VCaP (cell line): Measurements from ENCODE around the gene IFT27.

Experiments used
- H3K27ac ChIP-seq: fragments of 450-650 bp; 2 replicates; pipeline ENCODE4 v1.5.1; 2017
- TF ChIP-seq, protein P1 (sequence below): fragments of 450-650 bp; conservative IDR thresholded peaks from 2 replicates; pipeline ENCODE4 v1.5.1; 2017; ENCODE audit warnings: mild to moderate bottlenecking, moderate library complexity

The IFT27 gene

DNA sequence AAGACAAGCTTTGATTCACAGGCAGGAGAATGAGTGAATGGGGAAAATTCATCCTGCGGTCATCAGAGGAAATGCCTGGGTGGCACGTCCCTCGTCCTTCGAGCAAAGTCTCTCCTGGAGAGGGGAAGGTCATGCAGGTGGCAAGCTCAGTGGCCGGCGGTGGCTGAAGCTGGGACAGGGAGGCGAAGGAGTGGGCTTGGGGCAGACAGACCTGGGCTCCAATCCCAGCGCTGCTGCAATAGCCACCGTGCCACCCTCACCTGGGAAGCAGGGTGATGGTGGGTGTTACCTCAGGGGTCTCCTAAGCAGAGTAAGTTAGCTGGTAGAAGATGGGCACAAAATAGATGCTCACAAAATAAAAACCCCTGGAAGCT, 49.9 kb downstream of the IFT27 start:
- TF ChIP-seq, protein P1, sequence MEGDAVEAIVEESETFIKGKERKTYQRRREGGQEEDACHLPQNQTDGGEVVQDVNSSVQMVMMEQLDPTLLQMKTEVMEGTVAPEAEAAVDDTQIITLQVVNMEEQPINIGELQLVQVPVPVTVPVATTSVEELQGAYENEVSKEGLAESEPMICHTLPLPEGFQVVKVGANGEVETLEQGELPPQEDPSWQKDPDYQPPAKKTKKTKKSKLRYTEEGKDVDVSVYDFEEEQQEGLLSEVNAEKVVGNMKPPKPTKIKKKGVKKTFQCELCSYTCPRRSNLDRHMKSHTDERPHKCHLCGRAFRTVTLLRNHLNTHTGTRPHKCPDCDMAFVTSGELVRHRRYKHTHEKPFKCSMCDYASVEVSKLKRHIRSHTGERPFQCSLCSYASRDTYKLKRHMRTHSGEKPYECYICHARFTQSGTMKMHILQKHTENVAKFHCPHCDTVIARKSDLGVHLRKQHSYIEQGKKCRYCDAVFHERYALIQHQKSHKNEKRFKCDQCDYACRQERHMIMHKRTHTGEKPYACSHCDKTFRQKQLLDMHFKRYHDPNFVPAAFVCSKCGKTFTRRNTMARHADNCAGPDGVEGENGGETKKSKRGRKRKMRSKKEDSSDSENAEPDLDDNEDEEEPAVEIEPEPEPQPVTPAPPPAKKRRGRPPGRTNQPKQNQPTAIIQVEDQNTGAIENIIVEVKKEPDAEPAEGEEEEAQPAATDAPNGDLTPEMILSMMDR = no peak
- no peak overlapping the region for H3K27ac ChIP-seq

DNA sequence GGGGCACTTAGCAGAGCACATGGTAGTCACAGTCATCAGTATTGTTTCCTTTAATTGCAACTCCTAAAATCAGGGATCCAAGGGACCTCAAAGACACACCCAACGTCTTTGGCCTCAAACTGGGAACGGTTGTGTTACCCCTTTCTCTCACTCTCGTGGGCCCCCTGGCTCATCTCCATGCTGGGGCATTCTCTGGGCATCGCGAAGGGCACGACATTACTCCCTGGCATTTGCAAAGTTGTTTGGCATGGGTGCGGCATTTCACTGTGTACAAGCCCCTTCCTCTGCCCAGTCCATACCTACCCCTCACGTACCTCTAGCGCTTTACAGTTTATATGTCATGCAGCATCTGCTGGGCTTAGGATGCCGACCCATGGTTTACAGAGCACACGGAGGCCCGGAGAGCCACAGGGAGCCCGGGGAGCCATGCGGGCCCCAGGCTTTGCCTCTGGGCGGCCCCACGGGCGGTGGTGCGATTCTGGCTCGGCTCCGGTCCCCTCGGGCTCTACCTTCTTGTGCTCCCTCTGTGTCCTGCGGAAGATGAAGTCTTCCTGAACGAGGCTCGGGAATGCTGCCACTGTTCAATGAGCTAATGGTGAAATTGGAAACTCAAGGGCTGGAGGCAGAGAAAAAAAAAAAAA, 50.4 kb downstream of the IFT27 start:
- H3K27ac ChIP-seq = no peak overlapping the region
- TF ChIP-seq, protein P1 = no peak

DNA sequence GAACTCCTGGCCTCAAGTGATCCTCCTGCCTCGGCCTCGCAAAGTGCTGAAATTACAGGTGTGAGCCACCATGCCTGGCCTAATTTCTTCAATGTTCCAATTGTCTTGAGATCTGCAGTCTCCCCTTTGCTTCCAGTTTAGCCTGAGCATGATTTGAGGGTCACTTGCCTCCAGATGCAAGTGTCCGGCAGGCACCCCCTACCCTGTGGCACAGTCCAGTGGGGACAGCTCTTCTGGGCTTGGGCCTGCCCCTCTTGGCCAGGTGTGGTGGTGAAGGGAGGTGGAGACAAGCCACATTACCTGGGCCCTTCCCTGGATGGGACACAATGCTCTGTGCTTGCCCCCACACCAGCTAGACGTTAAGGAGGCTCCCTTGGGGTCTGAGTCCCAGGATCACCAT, 51.1 kb downstream of the IFT27 start:
- no peak overlapping the region for H3K27ac ChIP-seq
- TF ChIP-seq, protein P1 = no peak

DNA sequence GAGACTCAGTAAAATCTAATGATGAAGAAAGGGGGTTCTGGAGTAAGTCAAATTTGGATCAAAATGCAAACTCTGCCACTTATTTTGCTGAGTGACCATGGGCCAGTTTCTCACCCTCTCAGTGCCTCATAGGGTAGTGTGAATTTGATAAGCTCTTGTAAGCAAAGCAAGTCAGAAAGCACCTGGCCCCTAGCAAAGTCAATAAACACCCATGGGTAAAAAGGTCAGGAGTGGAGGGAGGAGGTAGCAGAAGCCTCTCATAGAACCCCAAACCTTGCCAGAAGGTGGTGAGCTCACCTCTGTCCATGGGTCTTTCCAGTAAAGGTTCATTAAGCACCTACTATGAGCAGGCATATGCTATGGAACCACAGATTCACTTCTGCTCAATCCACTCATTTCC, 53.9 kb downstream of the IFT27 start:
- TF ChIP-seq, protein P1 = no peak
- H3K27ac ChIP-seq = no peak overlapping the region

DNA sequence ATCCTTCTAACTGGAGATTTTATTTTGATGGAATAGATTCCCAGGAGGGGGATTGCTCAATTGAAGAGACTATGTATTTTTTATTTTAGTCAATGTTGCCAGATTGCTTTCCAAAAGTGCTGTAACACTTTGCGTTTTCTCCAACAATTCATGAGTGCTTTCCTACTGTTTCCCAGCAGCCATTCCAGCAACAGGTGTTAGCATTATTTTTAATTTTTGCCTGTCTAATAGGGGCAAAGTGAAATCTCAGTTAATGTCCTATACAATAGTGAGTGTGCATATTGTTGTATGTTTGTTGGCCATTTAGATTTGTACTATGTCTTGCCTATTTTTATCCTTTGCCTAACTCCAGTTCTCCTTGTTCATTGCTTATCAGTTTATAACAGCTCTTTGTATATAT, 60.3 kb downstream of the IFT27 start:
- H3K27ac ChIP-seq = no peak overlapping the region
- TF ChIP-seq, protein P1 = no peak

DNA sequence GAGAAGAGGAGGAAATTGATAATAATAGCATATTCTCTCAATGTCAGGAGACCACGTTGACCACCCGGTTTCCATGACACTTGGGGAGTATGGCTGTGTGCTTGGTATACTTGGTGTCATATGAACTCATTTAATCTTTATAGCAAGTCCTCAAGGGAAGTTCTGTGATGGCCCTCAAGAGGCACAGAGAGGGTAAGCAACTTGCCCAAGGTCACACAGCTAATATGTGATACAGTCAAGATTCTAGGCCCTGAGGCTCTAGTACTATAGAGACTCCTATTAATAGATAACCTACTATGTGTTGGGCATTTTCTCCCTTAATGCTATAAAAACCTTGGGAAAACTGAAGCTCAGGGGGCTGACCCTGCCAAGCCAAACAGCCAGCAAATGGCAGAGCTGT, 61.8 kb downstream of the IFT27 start:
- TF ChIP-seq, protein P1 = no peak
- no peak overlapping the region for H3K27ac ChIP-seq

DNA sequence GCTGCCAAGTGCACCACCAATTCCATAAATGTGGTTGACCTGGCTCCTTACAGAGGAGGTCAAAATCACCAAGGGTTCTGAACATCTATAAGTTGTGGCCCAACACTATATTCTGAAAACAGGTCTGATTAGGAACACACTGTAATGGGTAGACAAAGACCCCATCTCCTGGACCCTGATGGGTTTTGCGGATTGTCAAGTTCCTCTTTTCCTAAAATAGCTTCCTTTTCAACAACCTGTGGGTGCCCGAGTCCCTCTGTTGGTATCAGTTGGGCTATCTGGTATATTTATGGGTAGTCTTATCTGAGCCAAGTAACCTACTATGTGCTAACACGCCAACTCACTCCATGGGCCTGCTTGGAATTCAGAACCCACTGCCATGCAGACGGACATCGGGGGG, 62.5 kb downstream of the IFT27 start:
- TF ChIP-seq, protein P1 = no peak
- no peak overlapping the region for H3K27ac ChIP-seq
